Skin epidermis (tissue), 12 donors: ENCODE results near the gene ACY1.
A peak's percentile ranks its signal among the peaks of the same experiment; 100 is the strongest.
"Not testable (repeated sequence)": the region's sequence is repeated elsewhere in the genome, so short reads cannot be mapped to it uniquely, and the experiment has no call there.

ENCODE experiments used
- H3K27ac ChIP-seq, 21 experiments: fragments of 200-600 bp; sonication (generic) in 11 of 21; one replicate each; pipeline ENCODE4 v1.5.0; 2020; ENCODE audit warnings: mild to moderate bottlenecking in 3 of 21, inconsistent platforms in 2 of 21, moderate library complexity in 2 of 21
- H3K4me3 ChIP-seq, 7 experiments: fragments of 200-600 bp; sonication (generic) in 2 of 7; one replicate each; pipeline ENCODE4 v1.5.0; 2020; ENCODE audit warnings: inconsistent platforms in 2 of 7, mild to moderate bottlenecking in 2 of 7, moderate library complexity in 1 of 7

ACY1 gene

GRCh38 chr3:51975852-51976549 lies 7.3 kb upstream of the ACY1 start:
- Histone ChIP-seq H3K4me3 (peak overlapping the region in 6 of 7 experiments; percentile 51 to 67 (median 60)), H3K27ac (peak overlapping the region in 12 of 21 experiments; percentile 17 to 93 (median 80))

- peak overlapping the region in 9 of 21 experiments; percentile 4 to 61 (median 53) for H3K27ac ChIP-seq
- no peak overlapping the region for H3K4me3 ChIP-seq
Observed at GRCh38 chr3:51977446-51978142, 5.7 kb upstream of the ACY1 start.

DNA sequence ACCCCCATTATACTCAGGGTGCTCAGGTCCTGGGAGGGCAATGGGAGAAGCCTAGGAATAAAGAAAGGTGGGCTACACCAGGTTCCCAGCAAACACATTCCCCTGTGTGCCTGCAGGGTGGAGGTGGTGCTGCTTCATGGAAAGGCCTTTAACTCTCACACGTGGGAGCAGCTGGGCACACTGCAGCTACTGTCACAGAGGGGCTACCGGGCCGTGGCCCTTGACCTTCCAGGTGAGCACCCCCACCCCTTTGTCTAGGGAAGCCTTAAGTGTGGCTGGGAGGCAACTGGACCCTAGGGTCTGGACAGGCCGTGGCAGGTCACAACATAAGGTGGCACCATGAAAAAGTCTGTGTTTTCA lies 5.2 kb upstream of the ACY1 start:
- Histone ChIP-seq H3K4me3 (no peak overlapping the region), H3K27ac (peak overlapping the region in 7 of 21 experiments; percentile 15 to 61 (median 53))

DNA sequence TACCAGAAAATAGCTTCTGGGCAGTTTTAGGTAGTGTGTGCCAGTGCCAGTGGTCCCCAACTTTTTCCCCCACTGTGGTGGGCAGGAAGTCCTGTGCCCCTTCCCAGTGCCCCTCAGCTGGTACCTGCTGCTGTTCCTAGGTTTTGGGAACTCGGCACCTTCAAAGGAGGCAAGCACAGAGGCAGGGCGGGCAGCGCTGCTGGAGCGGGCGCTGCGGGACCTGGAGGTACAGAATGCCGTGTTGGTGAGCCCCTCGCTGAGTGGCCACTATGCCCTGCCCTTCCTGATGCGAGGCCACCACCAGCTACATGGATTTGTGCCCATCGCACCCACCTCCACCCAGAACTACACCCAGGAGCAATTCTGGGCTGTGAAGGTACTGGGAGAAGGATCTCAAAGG lies 3.1 kb upstream of the ACY1 start:
- Histone ChIP-seq H3K4me3 (no peak overlapping the region), H3K27ac (no peak overlapping the region)

DNA sequence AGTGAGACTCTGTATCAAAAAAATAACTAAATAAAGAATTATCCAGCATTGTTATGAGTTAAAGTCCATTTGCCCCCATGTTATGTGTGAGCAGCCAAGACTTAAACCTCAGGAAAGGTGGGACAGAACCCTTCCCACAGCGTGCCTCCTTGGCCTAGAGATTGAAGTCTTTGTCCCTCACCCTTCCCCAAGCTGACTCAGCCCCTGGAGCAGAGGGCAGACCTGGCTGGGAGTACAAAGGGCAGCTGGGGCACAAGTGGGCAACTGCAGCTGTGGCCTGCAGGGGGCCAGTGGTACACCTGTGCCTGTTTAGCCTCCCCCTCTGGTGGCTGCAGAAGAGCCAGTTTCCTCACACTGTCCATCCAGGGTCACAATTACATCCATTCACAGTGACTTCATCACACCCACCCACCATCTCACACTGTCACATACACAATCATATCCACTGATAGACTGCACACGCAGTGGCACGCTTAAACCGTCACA lies 940 bp upstream of the ACY1 start:
- Histone ChIP-seq H3K4me3 (peak overlapping the region; percentile 32 to 63 (median 49)), H3K27ac (peak overlapping the region in 20 of 21 experiments; percentile 75 to 96 (median 91))

DNA sequence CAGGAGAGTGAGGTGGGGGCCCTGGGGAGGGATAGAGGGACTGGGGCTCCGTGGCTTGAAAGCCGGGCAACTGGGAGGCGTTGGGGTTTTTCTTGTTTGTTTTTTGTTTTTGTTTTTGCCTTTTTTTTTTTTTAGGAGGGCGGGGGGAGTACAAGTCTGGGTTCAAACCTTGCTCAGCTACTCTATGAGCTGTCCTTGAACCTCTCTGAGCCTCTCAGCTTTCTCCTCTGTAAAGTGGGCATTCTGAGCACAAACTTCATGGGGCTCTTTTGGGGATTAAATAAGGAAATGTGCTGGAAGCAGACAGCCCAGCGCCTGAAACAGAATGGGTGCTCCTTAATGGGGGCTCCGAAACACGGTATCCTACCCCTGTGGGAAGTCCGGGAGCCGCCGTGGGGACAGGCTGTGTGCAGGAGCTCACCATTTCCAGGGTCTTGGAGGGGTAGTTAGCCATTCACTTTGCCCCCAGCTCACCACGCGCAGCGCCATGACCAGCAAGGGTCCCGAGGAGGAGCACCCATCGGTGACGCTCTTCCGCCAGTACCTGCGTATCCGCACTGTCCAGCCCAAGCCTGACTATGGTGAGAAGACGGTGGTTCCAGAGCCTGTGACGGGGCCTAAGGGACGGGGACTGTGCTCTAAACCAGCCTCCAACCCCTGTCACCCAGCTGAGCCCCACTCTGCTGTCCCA lies 388 bp downstream of the ACY1 start:
- H3K4me3 ChIP-seq = peak overlapping the region; percentile 32 to 63 (median 49)
- peak overlapping the region; percentile 75 to 96 (median 91) for H3K27ac ChIP-seq

- Histone ChIP-seq H3K4me3 (peak overlapping the region in 2 of 7 experiments; percentile 32 to 63), H3K27ac (peak overlapping the region in 17 of 21 experiments; percentile 7 to 96 (median 92))
Observed at GRCh38 chr3:51984269-51984647, 923 bp downstream of the ACY1 start.

GRCh38 chr3:51985063-51985462 lies 1.7 kb downstream of the ACY1 start:
- no peak overlapping the region for H3K4me3 ChIP-seq
- H3K27ac ChIP-seq = peak overlapping the region in 1 of 21 experiments; percentile 94

GRCh38 chr3:51986010-51986947 lies 2.9 kb downstream of the ACY1 start:
- H3K4me3 ChIP-seq = no peak overlapping the region
- H3K27ac ChIP-seq = peak overlapping the region in 1 of 21 experiments; percentile 44

- H3K27ac ChIP-seq = no peak overlapping the region
Observed at GRCh38 chr3:51987568-51987967, 4.2 kb downstream of the ACY1 start.

DNA sequence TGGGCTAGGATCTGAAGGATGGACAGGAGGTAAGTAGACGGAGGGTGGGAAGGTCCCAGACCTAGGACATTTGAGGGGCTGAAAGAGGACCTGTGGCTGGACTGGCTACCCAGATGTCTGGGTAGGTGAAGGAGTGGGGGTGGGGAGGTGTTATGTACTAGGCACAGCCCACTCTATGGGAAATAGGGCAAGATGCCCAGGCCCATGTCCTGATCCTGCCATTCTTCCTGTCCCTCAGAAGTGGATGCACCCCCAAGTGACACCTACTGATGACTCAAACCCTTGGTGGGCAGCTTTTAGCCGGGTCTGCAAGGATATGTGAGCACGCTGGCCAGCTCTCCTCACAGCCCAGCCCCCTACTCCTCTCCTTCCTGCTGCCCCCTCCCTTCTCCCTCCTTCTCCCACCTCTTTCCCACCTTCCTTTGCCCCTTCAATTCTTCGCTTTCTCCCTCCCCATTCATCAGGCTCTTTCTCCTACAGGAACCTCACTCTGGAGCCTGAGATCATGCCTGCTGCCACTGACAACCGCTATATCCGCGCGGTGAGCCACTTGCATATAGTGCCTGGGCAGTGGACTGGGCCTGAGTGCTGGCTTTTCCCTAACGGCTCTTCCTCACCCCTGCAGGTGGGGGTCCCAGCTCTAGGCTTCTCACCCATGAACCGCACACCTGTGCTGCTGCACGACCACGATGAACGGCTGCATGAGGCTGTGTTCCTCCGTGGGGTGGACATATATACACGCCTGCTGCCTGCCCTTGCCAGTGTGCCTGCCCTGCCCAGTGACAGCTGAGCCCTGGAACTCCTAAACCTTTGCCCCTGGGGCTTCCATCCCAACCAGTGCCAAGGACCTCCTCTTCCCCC lies 5.2 kb downstream of the ACY1 start:
- H3K27ac ChIP-seq = peak overlapping the region in 1 of 21 experiments; percentile 11

More at GRCh38 chr3:51987568-51987967, 4.2 kb downstream of the ACY1 start:
- no peak overlapping the region for H3K4me3 ChIP-seq

GRCh38 chr3:51990501-51990971 lies 7.2 kb downstream of the ACY1 start:
- H3K4me3 ChIP-seq = not testable (repeated sequence)
- H3K27ac ChIP-seq = peak overlapping the region in 1 of 21 experiments; percentile 34

More for the DNA sequence above, 5.2 kb downstream of the ACY1 start:
- no peak overlapping the region for H3K4me3 ChIP-seq

- no peak overlapping the region for H3K4me3 ChIP-seq
- no peak overlapping the region for H3K27ac ChIP-seq
Observed at GRCh38 chr3:51992017-51992682, 8.8 kb downstream of the ACY1 start.

GRCh38 chr3:51993657-51994056 lies 10.3 kb downstream of the ACY1 start:
- H3K27ac ChIP-seq = peak overlapping the region in 1 of 21 experiments; percentile 27
- H3K4me3 ChIP-seq = not testable (repeated sequence)

DNA sequence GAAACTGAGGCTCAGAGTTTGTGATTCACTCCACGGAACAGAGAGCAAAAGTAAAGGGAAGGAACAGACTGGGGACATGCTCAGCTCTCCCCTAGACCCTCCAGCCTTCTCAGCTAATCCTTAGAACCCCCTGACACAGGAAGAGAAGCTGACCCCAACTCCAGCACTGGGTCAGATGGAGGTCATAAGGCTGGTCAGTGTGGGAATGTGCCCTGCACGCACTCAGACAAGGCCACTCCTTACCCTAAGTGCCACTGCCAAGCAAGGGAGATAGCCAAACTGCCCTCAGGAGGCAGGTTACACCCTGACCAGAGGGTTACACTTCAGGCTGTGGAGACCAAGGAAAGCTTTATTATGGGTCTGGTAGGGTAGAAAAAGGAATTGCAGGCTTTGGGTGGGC lies 11.2 kb downstream of the ACY1 start:
- peak overlapping the region; percentile 60 to 89 (median 81) for H3K4me3 ChIP-seq
- H3K27ac ChIP-seq = peak overlapping the region in 16 of 21 experiments; percentile 88 to 99 (median 92)

- Histone ChIP-seq H3K27ac (peak within 1 kb of the TSS; percentile 59 to 99 (median 91)), H3K4me3 (peak within 1 kb of the TSS; percentile 60 to 89 (median 81))
Observed at GRCh38 chr3:51995346-51996163, 12.2 kb downstream of the ACY1 start, which contains the start of gene RPL29. Gene RPL29, minus strand, starts transcription at chr3:51995895. Its CDS starts 434 bp downstream, at chr3:51995461.

- Histone ChIP-seq H3K27ac (no peak overlapping the region), H3K4me3 (no peak overlapping the region)
Observed at GRCh38 chr3:51997172-51997571, 13.8 kb downstream of the ACY1 start.
